Bone marrow (tissue), 2 donors: ENCODE data around the gene GAB2.
A peak's percentile ranks its signal among the peaks of the same experiment; 100 is the strongest.

Experiments
- DNase-seq, 2 donors: peaks; one replicate each; lab custom pipeline; 2025; lab: John Stamatoyannopoulos, UW

GAB2 gene

GRCh38 chr11:78205691-78206090, 211.9 kb downstream of the GAB2 start:
- DNase-seq = no peak

DNA sequence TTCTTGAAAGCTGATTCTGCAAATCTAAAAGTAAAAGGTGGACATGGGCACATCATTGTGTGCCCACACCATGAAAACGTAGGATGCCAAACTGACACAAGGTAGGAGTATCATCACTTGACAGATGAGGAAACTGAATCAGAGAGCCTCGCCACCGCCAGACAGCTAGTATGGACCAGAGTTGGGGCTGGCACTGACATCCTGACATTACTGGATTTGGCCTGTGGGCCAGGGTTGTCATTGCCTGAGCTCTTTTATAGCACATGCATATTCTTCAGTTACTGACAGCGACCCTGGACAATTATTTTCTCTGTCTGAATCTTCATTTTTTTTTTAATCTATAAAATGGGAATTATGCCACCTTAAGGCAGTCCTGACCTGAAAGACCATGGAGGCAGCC, 212.4 kb downstream of the GAB2 start:
- no peak for DNase-seq

GRCh38 chr11:78203184-78203583, 214.4 kb downstream of the GAB2 start:
- DNase-seq = no peak

DNA sequence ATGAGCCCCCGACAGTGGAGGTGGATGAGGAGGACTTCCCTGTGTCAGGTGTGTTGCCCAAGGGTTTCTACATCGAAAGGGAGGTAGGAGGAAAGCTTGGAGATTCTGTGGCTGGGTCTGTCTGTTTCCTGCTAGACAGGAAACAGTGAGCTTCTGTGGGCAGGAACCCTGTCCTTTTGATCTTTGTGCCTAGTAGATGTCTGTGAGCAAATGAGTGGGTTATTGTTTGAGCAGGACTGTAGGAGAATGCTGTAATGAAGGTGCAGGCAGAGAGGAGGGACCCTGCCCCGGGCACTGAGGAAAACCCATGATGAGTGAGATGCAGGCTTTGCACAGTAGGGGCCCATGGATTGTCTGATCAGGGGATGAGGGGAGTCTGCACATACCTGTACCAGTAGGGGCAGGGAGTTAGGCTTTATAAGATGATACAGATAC, 214.9 kb downstream of the GAB2 start:
- peak in 1 of 2 donors; percentile 91 for DNase-seq

- no peak for DNase-seq
Measured at GRCh38 chr11:78201096-78201818, 216.4 kb downstream of the GAB2 start.

DNA sequence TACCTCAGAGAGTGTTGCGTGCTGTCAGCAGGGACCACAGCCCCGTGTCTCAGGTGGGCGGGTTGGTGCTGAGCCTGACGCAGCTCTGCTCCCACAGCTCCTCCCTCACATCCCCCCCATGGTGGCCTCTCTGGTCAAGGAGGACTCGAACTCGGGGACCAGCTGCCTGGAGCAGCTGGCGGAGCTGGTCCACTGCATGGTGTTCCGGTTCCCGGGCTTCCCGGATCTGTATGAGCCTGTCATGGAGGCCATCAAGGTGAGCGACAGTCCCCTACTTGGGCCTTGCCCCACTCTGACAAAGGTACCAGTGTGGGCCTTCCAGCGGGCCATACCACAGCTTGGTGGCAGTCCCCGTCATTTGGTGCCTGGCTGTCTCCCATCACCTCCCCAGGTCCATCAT, 217.1 kb downstream of the GAB2 start:
- no peak for DNase-seq

DNA sequence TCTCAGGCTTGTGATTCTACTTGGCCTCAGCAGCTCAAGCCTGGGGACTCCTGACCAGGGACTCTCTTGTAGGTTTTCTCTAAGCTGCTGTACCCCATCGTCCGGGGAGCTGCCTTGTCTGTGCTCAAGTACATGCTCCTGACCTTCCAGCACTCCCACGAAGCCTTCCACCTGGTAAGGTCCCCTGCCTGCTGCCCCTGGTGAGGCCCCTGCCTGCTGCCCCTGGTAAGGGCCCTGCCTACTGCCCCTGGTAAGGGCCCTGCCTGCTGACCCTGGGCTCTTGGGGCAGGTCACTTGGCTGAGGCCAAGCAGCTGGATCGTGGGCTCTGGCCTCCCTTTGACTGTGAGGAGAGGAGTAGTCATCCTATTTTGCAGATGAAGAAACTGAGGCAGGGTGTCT, 217.6 kb downstream of the GAB2 start:
- DNase-seq = no peak

- DNase-seq = no peak
Measured at GRCh38 chr11:78199653-78200015, 218.0 kb downstream of the GAB2 start.

DNA sequence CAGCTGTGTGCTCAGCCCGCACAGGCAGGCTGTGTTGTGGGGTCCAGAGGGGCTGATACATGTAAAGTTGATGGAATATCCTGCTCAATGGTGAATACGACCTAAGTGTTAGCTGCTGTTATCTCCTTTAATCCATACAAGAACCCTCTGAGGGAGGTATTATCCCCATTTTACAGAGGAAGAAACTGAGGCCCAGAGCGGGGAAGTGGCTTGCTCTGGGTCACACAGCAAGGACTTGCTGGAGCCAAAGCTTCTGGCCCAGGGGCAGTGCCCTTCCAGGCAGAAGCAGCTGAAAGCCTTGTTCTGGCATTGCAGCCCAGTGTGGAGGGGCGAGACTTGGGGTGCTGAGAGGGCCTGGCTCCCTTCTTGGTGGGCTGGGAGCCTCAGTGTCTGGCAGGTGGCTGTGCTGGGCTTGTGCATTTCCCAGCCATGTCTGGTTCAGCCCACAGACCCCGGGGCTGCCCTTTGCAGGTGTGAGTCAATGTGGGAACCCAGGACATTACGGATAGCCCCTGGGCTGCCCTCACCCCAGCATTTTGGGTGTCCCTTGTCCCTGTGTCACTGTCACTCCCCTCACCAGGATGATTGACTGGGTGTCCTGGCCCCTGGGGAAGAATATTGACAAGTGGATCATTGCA, 218.5 kb downstream of the GAB2 start:
- DNase-seq = no peak

GRCh38 chr11:78197816-78198215, 219.8 kb downstream of the GAB2 start:
- no peak for DNase-seq

DNA sequence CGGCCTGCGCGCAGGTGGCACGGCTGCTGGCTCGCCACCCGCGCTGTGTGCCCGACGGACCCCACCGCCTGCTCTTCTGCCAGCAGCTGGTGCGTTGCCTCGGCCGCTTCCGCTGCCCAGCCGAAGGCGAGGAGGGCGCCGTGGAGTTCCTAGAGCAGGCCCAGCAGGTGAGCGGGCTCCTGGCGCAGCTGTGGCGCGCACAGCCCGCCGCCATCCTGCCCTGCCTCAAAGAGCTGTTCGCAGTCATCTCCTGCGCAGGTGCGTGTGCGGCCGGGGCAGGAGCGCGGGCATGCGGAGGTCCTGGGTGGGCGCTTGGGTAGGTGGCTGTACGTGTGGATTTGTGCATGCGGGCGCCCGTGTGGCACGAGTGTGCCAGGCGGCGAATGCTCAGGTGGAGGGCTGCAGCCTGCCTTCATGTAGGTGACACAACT, 220.9 kb downstream of the GAB2 start:
- DNase-seq = no peak

DNA sequence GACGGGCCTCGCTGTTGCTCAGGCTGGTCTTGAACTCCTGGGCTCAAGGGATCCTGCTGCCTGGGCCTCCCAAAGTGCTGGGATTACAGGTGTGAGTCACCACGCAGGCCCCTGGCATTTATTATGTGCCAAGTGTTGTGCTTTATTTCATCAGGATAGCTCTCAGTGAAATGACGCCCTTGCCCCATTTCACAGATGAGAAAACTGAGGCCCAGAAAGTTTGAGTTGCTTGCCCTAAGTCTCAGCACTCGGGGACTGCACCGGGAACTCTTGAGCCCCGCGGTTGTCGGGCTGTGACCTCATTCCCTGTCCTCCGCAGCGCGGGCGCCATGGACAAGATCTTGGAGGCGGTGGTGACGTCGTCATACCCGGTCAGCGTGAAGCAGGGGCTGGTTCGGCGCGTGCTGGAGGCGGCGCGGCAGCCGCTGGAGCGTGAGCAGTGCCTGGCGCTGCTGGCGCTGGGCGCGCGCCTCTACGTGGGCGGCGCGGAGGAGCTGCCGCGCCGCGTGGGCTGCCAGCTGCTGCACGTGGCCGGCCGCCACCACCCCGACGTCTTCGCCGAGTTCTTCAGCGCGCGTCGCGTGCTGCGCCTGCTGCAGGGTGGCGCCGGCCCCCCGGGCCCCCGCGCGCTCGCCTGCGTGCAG, 221.6 kb downstream of the GAB2 start:
- no peak for DNase-seq

DNA sequence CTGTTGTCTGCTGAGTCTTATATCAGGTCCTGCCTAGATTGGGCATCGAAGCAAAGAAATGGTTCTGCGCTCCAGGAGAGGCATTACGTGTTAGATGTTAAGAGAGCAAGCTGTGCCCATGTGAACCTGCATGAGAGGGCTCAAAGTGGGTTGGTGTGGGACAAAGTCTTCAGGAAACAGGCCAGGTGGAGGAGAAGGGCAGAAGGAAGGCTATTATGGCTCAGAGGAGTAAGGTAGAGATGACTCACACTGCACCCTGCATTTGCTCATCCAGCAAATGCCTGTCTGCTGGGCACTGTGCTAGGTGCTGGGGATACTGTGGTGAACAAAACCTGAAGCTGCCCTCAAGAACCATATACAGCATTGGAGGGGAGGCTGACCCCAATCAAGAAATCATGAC, 223.1 kb downstream of the GAB2 start:
- no peak for DNase-seq

DNA sequence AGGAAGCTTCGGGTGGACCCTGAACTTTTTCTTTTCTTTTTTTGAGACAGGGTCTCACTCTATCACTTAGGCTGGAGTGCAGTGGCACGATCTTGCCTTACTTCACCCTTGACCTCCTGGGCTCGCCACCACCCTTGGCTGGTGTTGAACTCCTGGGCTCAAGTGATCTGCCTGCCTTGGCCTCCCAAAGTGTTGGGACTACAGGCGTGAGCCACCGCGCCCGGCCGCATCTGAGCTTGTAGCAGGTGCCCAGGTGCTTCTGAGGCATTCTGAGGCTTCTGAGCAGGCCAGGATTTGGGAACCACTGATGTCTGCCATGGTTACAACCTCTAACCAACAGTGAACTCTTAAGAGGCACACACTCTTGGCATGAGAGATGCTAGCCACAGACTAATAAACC, 223.8 kb downstream of the GAB2 start:
- DNase-seq = no peak

DNA sequence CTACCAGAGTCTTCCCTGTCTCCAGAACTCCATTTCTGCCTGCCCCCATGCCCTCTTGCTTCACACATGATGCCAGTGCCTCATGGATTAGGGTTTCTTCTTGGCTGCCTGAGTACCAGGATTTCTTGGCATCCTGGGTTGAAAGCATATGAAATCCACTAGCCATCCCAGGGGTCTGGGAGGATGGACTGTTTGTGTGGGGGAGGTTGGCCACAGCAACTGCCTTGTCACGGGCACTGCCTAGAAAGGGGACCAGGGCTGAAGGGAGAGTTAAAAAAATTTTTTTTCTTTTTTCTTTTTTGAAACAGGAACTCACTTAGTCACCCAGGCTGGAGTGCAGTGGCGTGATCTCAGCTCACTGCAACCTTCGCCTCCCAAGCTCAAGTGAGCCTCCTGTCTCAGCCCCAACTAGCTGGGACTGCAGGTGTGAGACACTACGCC, 224.7 kb downstream of the GAB2 start:
- DNase-seq = peak in 1 of 2 donors; percentile 71

- no peak for DNase-seq
Measured at GRCh38 chr11:78192223-78192719, 225.3 kb downstream of the GAB2 start.

DNA sequence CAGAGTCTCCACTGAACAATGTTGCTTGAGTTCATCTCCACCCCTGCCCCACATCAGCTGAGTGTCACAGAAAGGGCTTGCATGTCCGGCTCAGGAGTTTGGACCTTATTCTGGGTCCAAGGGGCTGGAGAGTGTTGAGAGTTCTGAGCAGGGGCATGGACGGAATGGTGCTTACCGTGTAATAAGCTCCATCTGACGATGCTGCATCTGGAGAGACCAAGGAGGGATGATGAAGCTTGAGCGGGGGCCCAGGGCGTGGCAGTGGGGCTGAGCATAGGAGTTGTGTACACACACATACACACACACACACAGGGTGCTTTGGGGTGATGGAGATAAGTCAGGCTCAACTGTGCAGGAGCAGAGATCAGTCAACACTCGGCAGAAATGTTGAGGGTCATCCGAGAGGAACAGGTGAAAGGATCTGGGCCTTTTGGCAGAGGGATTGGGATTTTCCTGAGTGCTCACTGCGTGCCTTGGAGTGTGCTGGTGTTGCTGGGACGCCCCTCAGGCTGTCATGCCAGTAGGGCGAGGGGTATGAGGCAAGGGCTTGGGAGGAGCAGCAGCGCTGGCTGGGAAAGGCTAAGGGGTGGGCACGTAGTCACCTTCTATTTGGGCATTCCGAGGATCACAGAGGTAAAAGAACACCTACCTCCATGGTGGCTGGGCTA, 226.6 kb downstream of the GAB2 start:
- DNase-seq = no peak

DNA sequence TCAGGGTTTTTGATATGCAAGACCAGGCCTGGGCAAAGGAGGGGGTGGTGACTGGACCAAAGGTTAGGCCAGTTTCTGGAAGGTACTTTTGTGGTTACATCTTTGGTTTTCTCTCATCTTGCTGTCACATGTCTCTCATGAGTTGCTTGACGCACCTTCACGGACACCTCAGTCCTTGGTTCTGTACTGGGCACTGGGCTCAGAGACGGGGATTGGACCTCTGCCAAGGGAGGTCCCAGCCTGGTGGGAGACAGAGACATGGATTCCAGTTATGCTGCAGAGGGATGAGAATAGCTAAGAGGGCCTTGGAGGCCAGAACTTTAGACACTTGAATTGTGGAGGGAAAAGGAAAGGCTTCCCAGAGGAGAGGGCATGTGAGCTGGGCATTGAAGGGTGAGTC, 227.2 kb downstream of the GAB2 start:
- DNase-seq = no peak

DNA sequence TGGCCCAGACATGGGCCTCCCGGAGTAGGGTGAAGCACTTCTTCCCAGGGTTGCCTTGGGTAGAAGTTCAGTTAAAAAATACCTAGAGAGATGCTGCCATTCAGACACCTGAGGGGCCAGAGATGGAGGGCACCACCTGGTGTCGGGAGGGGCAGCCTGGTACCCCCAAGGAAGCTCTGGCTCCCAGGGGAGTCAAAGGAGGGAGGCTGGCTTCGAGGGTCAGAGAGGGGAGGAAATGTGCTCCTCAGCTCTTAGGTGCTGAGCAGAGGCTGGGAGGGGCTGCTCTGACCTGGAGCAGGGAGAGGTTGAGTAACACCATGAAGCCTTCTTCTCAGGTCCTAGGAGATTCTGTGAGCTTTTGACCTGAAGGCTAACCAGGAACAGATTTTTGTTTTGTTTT, 227.8 kb downstream of the GAB2 start:
- DNase-seq = no peak

DNA sequence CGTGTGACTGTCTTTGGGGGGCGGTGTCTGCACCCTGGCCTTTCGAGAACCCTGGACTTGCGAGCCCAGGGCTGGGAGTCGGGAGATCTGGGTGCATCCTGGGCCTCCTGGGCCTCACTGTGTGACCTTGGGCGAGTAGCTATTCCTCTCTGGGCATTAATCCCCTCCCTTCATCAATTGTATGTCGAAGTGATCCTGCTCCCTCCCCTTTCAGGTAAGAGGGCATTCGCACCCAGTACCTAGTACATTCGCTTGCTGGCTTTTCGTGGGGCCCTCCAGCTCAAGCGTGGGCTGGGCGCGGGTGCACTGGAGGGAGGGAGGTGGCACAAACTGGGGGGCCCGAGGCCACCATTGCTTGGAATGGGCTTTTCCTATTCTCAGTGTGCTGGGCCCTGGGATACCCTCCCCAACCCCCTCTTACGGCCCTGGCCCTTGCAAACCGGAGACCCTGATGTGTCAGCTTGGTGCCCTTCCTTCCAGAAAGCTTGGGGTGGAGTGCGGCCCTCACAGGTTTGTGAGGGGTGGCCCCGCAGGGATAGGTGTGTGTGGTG, 228.4 kb downstream of the GAB2 start:
- no peak for DNase-seq

DNA sequence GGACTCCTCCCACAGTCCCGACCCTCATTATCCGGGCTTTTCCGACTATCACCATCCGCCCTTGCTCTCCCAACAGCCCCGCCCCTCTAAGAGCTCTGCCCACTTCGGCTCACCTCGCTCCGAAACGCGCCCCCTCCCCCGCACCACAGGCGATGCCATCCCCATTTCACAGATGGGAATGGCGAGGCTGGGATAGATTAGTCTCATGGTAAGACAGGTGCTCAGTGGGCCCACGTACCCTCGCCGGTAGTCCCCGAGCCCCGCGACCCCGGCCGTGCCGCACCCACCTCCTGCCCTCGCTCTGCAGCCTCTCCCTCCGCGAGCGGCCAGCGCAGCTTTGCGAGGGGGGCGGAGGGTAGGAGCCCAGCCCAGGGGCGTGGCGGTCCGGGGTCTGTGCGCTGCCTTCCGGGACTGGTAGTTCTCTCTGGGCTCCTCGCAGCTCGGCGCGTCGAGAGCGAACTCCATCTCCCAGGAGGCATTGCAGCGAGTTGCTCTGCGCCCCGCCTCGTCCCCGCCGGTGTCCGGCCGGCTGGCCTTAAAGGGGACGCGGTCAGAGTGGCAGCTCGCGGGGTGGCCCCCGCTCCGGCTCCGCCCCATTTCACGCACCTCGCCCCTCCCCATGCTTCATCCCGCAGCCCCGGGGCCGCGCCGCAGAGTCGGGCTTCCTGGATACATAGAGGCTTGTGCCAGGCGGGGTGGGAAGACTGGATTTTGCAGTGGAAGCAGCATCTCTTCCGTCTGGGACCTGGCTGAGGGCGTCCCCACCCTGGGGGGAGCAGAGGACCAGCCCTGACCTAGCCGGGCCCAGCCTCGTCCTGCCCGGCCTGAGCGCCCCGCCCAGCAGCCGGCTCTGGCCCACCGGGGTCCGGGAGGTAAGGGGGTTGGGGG, 229.1 kb downstream of the GAB2 start, which contains the start of the genes KCTD21 and USP35:
TSS of gene KCTD21 (minus strand) at position 341 of the 888 bp plus-strand sequence. CDS start 14,072 bp downstream, outside the sequence.
TSS of gene USP35 (plus strand) at position 634 of the 888 bp plus-strand sequence. CDS start 7,327 bp downstream, outside the sequence.
- DNase-seq = peak; percentile 92 to 96
